ENCODE data around the gene HOMER2. TPM values are rescaled to one million over a fixed set of nuclear protein-coding genes. Genes with fewer than 3 reads are reported as not detected.

HOMER2 gene
- total and polyA plus RNA-seq, 9 of the 15 experiments (the other 6 are each of a cell fraction or from before 2014, with no cell fraction given), result 0.13 to 0.47 (median 0.29) TPM; not detected in 1

DNA sequence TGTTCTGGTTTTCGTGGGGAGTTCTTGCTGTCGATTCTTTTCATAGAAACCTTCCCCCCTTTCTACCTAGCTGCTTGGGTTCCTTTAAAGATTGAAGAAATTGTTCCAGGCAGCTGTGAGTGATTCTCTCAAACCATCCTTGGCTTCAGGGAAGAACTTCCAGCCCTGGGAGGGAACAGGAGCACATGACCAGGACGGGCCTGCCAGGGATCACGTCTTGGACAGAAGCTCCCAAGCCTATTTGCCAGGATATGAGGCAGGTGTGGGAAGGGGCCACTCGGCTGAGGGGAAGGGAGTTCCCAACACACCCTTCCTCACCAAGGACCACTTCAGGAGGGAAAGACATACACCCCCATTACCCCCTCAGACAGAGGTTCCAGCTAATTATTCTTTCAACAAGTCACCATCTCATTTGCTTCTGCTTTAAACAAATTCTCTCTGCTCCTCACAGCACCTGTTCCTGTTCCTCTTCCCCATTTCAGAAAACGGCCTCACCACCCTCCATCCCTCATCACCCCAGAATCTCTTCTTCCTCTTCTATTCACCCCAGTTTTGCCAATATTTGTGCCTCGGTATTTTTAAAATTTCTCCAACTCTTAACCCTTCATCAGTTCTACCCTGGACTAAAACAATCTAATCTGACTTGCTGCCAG lies 80.6 kb downstream of the HOMER2 start:
- H3K36me3 ChIP-seq (ENCODE audit: control insufficient read depth, insufficient read depth, low read length), result no peaks in the 10 kb centered on the region
- no peak for FAIRE-seq
- no peak for ATAC-seq
- TF ChIP-seq ZNF324 (CRISPR knock-in tag; IDR thresholded peaks at IDR 0.05) (peak; percentile 63), NUFIP1 (IDR thresholded peaks at IDR 0.05; ENCODE audit: partially characterized antibody) (no peak), TCF7 (IDR thresholded peaks at IDR 0.05; ENCODE audit: borderline replicate concordance) (no peak), XRCC5 (IDR thresholded peaks at IDR 0.05; ENCODE audit: low read depth, low read length) (no peak), ESRRA (IDR thresholded peaks at IDR 0.05; ENCODE audit: borderline replicate concordance, low read depth) (no peak)
- TF ChIP-seq, protein P1, sequence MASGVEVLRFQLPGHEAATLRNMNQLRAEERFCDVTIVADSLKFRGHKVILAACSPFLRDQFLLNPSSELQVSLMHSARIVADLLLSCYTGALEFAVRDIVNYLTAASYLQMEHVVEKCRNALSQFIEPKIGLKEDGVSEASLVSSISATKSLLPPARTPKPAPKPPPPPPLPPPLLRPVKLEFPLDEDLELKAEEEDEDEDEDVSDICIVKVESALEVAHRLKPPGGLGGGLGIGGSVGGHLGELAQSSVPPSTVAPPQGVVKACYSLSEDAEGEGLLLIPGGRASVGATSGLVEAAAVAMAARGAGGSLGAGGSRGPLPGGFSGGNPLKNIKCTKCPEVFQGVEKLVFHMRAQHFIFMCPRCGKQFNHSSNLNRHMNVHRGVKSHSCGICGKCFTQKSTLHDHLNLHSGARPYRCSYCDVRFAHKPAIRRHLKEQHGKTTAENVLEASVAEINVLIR (CRISPR knock-in tag; IDR thresholded peaks at IDR 0.05), result no peak
- H3K27me3 ChIP-seq (ENCODE audit: control insufficient read depth in 2 of 2, insufficient read depth in 2 of 2, low read length in 2 of 2), result peaks cover 36 to 53% of the 10 kb centered on the region in 2 experiments
- H3K9me1 ChIP-seq (ENCODE audit: control insufficient read depth, insufficient read depth, low read length), result no peaks in the 10 kb centered on the region
- H3K79me2 ChIP-seq (ENCODE audit: control insufficient read depth, insufficient read depth, low read length), result no peaks in the 10 kb centered on the region
- in situ Hi-C loops (cut with MboI), result no loop called here
- H3K9ac ChIP-seq (ENCODE audit: insufficient read depth in 1 of 2, low read depth in 2 of 2, low read length in 2 of 2), result no peak overlapping the region
- no peak for DNase-seq (ENCODE audit: extremely low read depth in 1 of 4, low spot score in 3 of 4)
- no peak overlapping the region for H3K27ac ChIP-seq (ENCODE audit: extremely low read depth, low read depth, low read length)
- peaks cover 0 to 7% of the 10 kb centered on the region in 2 experiments; a peak in 3 of 5 replicates for H3K4me1 ChIP-seq (replicated peaks in 1 of 2; ENCODE audit: control insufficient read depth in 2 of 2, insufficient read depth in 2 of 2, low read length in 2 of 2)
- intact Hi-C loops (cut with micrococcal nuclease), result no loop called here
- H4K20me1 ChIP-seq (replicated peaks; ENCODE audit: control insufficient read depth, insufficient read depth, low read length), result no peaks in the 10 kb centered on the region
- no peak overlapping the region for H3K4me3 ChIP-seq
- CTCF ChIA-PET (ENCODE audit: low intra/inter-chr PET ratio), result no interaction called here
- WGBS (ENCODE audit: insufficient coverage, low coverage, missing lambda C conversion rate), result 0% methylated on average over 7 of the region's 7 CpGs
- no peak overlapping the region for H3K4me2 ChIP-seq (ENCODE audit: insufficient read depth, low read length)
- no peak overlapping the region for H2AFZ ChIP-seq (ENCODE audit: low read depth, low read length)
- BruUV-seq (replicated peaks), result no TSS peak
- no peaks in the 10 kb centered on the region for H3K9me3 ChIP-seq (replicated peaks; ENCODE audit: control insufficient read depth, insufficient read depth, low read depth, low read length)
- POLR2A ChIA-PET, result interaction anchor here (0.6 to 2.1 kb wide), 5 partner anchors 10 to 100 kb away, joined by 3 to 10 read pairs (median 3); no protein-coding TSS in a partner anchor

All from K562 (cell line).